G401 (cell line): Measurements from ENCODE around the gene ZMIZ1. TPM values are rescaled to one million over a fixed set of nuclear protein-coding genes. Genes with fewer than 3 reads are reported as not detected.

Experiments
- DNase-seq: peaks from one replicate; pipeline ENCODE4 v3.0.0-alpha.2; 2015; ENCODE audit warnings: low spot score
- in situ Hi-C: cut with HindIII; loops from 2 replicates; pipeline ENCODE4 v1.10.0; 2016; ENCODE audit warnings: low sequenced_read_pairs, mixed read lengths
- total RNA-seq: library from RNA; depleted of rRNA; stranded (reverse); fragments of >200 nt; shearing (Covaris generic); gene quantifications from 2 replicates; pipeline ENCODE4 v1.2.3, GENCODE V29; 2014

ZMIZ1 gene
- total RNA-seq, 1 experiment from 2014 or later, result 2.3 TPM

GRCh38 chr10:79342295-79342761, 273.6 kb downstream of the ZMIZ1 start:
- no peak for DNase-seq
- in situ Hi-C loops, result loop anchor here (25.0 kb wide), 1 partner anchor 145 kb away; no protein-coding TSS in a partner anchor

DNA sequence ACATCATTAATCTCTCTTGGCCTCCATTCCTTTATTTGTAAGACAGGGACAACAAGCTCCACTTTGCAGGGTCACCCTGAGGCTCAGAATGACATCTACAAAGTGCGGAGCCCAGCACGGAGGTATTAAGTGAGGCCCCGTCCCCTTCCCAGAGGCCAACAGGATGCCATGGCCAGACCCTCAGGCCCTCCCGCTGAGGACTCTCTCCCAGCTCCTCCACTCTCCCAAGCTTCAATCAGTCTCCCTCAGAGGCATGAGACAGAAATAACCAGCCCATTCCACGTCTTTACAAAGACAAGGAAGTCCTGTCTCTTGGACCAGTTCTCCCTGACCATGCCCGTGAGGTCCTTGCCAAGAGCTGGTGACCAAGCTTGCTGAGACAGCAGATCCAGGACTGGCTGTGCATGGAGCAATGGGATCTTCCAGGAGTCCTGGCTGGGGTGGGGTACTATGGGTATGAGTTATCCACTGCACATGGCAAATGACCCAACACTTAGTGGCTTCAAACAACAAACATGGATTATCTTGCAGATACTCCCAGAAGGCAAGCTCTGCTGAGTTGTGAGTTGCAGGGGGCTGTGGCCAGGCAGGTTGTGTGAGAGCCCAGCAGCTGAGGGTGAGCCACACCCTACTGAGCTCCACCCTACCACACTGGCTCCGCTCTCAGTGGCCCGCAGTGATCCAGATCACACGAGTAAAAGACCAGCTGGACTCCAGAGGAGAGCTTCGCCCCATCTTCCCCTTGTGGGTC, 274.2 kb downstream of the ZMIZ1 start:
- DNase-seq, result no peak
- in situ Hi-C loops, result loop anchor here (25.0 kb wide), 1 partner anchor 144 kb away; no protein-coding TSS in a partner anchor

- in situ Hi-C loops, result loop anchor here (25.0 kb wide), 1 partner anchor 143 kb away; no protein-coding TSS in a partner anchor
- DNase-seq, result no peak
Observed at GRCh38 chr10:79344502-79345195, 275.9 kb downstream of the ZMIZ1 start.

GRCh38 chr10:79345241-79346011, 276.7 kb downstream of the ZMIZ1 start:
- no peak for DNase-seq
- in situ Hi-C loops, result loop anchor here (25.0 kb wide), 1 partner anchor 142 kb away; no protein-coding TSS in a partner anchor

DNA sequence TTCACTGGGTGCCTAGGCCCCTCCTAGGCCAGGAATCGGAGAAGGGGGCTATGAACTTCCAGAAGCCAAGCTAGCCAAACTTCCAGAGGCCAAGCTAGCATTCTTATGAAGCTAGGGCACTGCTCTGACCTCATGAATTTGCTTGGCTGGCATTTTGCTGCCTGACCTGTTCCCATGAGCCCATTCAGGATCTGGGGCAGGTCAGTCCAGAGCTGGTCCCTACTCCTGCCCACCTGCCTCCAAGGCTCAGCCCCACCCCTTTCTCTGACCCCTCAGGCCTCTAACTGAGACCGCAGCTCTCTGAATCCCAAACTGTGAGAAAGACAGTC, 277.2 kb downstream of the ZMIZ1 start:
- in situ Hi-C loops, result loop anchor here (25.0 kb wide), 1 partner anchor 141 kb away; no protein-coding TSS in a partner anchor
- DNase-seq, result no peak

GRCh38 chr10:79346388-79347225, 277.8 kb downstream of the ZMIZ1 start:
- DNase-seq, result peak; percentile 12
- in situ Hi-C loops, result loop anchor here (25.0 kb wide), 1 partner anchor 141 kb away; no protein-coding TSS in a partner anchor

DNA sequence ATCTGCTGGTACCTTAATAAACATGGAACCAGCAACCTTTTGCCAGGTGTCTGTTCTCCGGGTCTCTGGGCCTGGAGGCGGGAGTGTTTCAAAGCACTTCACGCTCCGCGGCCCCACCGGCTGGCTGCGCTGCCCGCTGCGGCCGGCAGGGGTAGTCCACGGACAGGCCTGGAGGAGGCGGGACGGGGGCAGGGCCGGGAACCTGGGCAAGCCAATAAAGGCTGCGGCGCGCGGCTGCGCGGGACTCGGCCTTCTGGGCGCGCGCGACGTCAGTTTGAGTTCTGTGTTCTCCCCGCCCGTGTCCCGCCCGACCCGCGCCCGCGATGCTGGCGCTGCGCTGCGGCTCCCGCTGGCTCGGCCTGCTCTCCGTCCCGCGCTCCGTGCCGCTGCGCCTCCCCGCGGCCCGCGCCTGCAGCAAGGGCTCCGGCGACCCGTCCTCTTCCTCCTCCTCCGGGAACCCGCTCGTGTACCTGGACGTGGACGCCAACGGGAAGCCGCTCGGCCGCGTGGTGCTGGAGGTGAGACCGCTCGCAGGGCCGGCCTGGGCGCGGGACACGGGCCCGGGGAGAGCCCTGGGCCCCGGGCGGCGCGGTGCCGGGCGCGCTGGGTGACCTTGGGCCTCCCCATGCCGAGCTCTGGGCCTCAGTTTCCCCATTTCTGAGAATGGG, 278.6 kb downstream of the ZMIZ1 start, which contains the start of gene PPIF:
Gene PPIF, plus strand, starts transcription at position 244 of the 668 bp plus-strand sequence. Its CDS starts 80 bp downstream, at position 324.
- peak; percentile 92 for DNase-seq
- in situ Hi-C loops, result loop anchor here (25.0 kb wide), 1 partner anchor 140 kb away; no protein-coding TSS in a partner anchor

DNA sequence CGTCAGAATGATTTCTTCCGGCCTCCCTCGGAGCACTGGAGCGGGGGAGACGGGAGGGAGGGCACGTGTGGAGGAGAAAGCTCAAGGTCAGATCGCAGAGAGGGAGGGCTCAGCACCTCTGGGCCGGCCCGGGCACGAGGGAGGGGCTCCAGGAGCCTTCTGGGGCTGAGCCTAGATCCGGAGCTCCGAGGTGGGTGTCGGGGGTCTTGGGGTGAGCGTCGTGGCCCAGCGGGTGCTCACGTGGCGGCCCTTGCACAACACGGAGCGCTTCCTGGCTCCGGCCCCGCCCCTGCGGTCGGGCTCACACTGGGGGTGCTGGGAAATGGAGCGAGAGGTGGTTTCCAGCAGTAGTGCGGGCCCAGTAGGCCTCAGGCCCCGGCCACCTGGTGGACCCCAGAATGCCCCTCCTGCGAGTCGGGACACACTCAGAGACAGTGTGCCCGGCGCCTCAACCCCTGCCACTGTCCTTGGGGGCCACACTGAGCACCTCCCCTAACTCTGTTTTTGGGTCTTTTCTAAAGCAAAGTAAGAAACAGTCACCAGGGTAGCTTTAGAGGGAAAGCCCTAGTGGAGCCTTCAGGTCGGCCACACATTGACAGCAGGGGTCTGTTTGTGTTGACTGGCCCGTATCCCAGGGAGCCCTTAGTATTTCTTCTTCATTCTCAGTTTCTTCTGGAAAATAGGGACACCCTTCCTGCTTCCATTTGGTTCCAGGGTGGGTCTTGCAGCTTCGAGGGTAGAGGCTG, 279.3 kb downstream of the ZMIZ1 start:
- peak; percentile 34 for DNase-seq
- in situ Hi-C loops, result loop anchor here (25.0 kb wide), 1 partner anchor 139 kb away; no protein-coding TSS in a partner anchor

DNA sequence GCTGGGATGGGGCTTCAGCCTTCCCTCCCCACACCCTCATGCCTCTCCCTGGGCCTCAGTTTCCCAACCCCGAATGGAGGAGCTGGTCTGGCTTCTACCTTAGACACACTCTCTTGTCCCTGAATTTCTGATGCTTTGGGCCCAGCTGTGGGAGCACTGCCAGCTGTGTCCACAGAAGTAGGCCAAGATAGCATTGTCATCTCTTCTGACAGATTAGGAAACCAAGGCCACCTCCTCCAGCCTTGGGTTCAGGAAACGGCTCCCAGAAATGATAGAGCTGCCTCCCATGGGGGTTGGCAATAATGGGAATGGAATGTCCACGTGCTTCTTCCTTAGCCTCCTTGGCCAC, 279.8 kb downstream of the ZMIZ1 start:
- in situ Hi-C loops, result loop anchor here (25.0 kb wide), 1 partner anchor 139 kb away; no protein-coding TSS in a partner anchor
- DNase-seq, result no peak

- no peak for DNase-seq
- in situ Hi-C loops, result loop anchor here (25.0 kb wide), 1 partner anchor 138 kb away; no protein-coding TSS in a partner anchor
Observed at GRCh38 chr10:79349072-79349491, 280.3 kb downstream of the ZMIZ1 start.

DNA sequence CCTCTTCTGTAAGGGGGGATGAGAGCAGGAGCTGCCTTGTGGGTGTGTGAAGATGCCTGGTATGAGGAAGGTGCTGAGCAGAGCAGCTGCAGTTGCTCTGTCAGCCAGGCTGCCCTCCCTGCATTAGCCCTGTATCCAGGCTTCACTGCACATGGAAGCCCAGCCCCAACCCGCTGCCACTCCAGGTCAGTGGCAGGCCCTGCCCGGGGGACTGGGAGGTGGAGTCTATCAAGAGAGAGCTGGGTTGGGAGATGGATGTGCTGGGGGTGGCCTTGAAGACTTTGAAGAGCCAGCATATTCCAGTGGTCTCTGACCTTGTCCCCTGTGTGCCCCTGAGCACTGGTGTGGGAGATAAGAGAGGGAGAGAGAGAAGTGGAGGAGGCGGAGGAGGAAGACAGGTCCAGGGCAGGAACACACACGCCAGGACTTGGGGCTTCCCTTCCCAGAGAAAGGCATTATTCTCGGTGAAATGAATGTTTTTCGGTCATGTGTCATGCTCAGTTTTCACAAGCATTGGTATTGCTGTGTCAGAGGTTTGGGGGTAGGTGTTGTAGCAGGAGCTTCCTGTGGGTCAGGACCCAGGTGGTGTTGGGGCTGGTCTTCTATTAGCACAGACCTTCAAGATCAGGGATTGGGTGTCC, 281.1 kb downstream of the ZMIZ1 start:
- in situ Hi-C loops, result loop anchor here (25.0 kb wide), 1 partner anchor 137 kb away; no protein-coding TSS in a partner anchor
- no peak for DNase-seq

DNA sequence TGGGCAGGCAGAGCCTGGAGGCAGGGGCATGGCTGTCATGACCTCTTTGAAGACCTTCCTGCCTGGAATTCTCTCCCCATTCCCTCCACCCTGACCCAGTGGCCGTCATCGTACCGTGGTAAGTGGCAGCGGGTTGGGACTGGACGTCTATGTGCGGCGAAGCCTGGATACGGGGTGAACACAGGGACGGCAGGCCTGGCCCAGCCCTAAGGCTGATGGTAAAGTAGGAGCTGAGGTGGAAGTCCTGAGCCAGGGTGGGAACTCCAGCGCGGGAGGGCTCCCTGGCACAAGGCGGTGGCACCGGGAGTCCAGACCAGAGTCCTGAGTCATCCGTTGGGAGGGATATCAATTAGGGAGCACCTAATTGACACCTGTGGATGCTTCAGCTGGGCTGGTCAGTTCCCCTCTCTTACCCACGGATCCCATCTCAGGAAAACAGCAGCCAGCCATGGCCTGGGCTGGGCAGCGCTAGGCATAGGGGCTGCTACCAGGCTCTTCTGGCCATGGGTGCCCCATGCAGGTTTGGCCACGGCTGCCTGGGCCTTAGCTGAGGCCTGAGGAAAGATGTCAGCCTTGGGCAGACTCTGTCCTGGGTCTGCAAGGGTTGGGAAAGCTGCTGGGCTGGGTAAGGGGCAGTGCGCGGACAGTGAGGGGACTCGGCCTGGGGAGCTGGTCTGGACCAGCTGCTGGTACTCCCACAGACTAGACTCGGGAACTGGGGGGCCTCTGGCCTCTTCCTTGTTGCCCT, 281.8 kb downstream of the ZMIZ1 start:
- in situ Hi-C loops, result no loop called here
- DNase-seq, result no peak

- in situ Hi-C loops, result no loop called here
- DNase-seq, result no peak
Observed at GRCh38 chr10:79351332-79351731, 282.6 kb downstream of the ZMIZ1 start.

DNA sequence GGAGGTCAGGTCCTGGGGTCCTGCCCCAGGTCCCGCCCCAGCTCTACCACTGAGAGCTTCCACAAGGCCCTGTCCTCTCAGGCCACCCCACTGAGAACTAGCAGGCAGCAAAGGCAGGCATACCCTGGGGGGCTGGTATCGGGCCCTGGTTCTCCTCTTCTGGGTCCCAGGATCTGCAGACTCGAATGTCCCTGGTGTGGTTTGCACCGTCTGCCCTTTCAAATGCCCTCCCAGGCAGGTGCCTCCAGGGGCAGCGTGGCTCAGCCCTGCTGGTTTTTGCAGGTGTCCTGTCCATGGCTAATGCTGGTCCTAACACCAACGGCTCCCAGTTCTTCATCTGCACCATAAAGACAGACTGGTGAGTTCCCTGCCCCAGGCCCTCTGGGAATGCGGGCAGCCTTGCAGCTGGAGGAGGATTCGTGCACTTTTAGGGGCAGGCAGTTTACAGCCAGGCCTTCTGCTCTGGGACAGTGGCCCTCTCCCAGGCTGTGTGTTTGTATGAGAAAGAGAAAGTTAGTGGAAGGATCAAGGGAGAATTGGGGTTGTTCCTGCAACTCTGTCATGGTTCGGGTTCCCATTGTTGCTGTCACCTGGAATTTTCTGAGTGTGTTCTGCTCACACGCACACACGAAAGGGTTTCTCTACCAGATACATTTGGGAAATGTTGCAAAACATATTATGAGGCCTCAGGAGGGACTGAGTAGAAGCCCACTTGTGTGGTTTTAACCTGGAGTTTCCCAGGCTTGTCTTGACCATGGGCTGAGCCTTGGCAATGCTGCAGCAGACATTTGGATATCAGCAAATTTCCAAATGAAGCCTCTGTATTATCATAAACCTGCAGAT, 283.5 kb downstream of the ZMIZ1 start:
- DNase-seq, result no peak
- in situ Hi-C loops, result no loop called here

GRCh38 chr10:79353000-79353406, 284.2 kb downstream of the ZMIZ1 start:
- DNase-seq, result no peak
- in situ Hi-C loops, result no loop called here
